Measurements from ENCODE around the gene U2AF1L4. TPM values are rescaled to one million over a fixed set of nuclear protein-coding genes. Genes with fewer than 3 reads are reported as not detected.

Gene U2AF1L4
- total and polyA plus RNA-seq, 2 donors (not counting 3 experiments of a cell fraction or from before 2014, with no cell fraction given): 5.6 to 13.5 TPM

DNA sequence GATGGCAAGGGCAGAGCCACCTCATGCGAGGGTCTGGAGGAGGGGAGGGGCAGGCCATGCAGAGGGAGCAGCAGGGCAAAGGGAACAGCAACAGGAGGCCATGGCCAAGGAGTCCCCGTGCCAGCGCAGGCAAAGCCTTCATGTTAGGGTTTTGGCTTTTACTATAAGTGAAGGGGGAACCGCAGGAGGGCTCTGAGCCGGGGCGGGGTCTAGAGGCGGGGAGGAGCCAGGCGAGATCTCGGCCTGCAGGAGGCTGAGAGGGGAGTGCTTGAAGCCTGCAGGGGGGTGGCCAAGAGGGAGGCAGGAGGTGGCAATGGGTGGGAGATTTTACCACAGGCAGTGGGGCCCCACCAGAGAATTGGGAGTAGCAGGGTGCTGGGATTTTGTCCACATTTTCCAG lies 36.4 kb upstream of the U2AF1L4 start:
- H2AFZ ChIP-seq (ENCODE audit: low read depth, low read length): no peak overlapping the region
- H3K36me3 ChIP-seq (ENCODE audit: control insufficient read depth in 2 of 2, extremely low read depth in 1 of 2, insufficient read depth in 2 of 2, low read length in 2 of 2): peaks cover 0 to 6% of the 10 kb centered on the region in 2 experiments
- no peak overlapping the region for H3K27ac ChIP-seq (ENCODE audit: insufficient read depth, low read depth, low read length)
- FAIRE-seq: no peak
- TF ChIP-seq GATA2 (IDR thresholded peaks at IDR 0.05; ENCODE audit: insufficient read depth, insufficient read length, low read depth, low read length) (no peak), FOS (IDR thresholded peaks at IDR 0.05; ENCODE audit: borderline replicate concordance, insufficient read depth, low read length) (no peak), JUN (IDR thresholded peaks at IDR 0.05; ENCODE audit: borderline replicate concordance, insufficient read depth, insufficient read length, low read depth) (no peak), MYC (IDR thresholded peaks at IDR 0.05; ENCODE audit: low read depth, low read length) (no peak), POLR2A (IDR thresholded peaks at IDR 0.05; ENCODE audit: low read depth, low read length) (no peak), POLR2AphosphoS5 (IDR thresholded peaks at IDR 0.05; ENCODE audit: insufficient read depth, low read depth, low read length) (no peak), EZH2 (IDR thresholded peaks at IDR 0.05; ENCODE audit: borderline replicate concordance, low read depth, low read length, severe bottlenecking) (no peak)
- TF ChIP-seq, protein P1, sequence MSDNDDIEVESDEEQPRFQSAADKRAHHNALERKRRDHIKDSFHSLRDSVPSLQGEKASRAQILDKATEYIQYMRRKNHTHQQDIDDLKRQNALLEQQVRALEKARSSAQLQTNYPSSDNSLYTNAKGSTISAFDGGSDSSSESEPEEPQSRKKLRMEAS (IDR thresholded peaks at IDR 0.05; ENCODE audit: insufficient read depth, insufficient read length): no peak
- TF ChIP-seq, protein P2, sequence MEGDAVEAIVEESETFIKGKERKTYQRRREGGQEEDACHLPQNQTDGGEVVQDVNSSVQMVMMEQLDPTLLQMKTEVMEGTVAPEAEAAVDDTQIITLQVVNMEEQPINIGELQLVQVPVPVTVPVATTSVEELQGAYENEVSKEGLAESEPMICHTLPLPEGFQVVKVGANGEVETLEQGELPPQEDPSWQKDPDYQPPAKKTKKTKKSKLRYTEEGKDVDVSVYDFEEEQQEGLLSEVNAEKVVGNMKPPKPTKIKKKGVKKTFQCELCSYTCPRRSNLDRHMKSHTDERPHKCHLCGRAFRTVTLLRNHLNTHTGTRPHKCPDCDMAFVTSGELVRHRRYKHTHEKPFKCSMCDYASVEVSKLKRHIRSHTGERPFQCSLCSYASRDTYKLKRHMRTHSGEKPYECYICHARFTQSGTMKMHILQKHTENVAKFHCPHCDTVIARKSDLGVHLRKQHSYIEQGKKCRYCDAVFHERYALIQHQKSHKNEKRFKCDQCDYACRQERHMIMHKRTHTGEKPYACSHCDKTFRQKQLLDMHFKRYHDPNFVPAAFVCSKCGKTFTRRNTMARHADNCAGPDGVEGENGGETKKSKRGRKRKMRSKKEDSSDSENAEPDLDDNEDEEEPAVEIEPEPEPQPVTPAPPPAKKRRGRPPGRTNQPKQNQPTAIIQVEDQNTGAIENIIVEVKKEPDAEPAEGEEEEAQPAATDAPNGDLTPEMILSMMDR (IDR thresholded peaks at IDR 0.05; ENCODE audit: extremely low read depth in 1 of 2, insufficient read depth in 1 of 2, low read depth in 1 of 2, low read length in 2 of 2): no peak
- H3K9me3 ChIP-seq (replicated peaks; ENCODE audit: control insufficient read depth, insufficient read depth, low read length): no peaks in the 10 kb centered on the region
- BruUV-seq (replicated peaks): no TSS peak
- no peak overlapping the region for H3K9ac ChIP-seq (replicated peaks; ENCODE audit: extremely low read depth, insufficient read depth, low read length)
- no peaks in the 10 kb centered on the region for H3K9me1 ChIP-seq (replicated peaks; ENCODE audit: control insufficient read depth, extremely low read depth, insufficient read depth, low read length)
- dilution Hi-C loops (cut with MboI; ENCODE audit: extremely low pct_ligation_motif_present, low sequenced_read_pairs) (no loop called here), intact Hi-C loops (cut with micrococcal nuclease) (no loop called here)
- DNase-seq (ENCODE audit: low read depth, low spot score): no peak
- POLR2A ChIA-PET: no interaction called here
- CTCF ChIA-PET: no interaction called here
- H4K20me1 ChIP-seq (replicated peaks; ENCODE audit: control insufficient read depth, extremely low read depth, insufficient read depth, low read length): no peaks in the 10 kb centered on the region
- H3K4me3 ChIP-seq (replicated peaks in 1 of 3; ENCODE audit: insufficient read depth in 1 of 3, low read depth in 1 of 3, low read length in 3 of 3): no peak overlapping the region
- no peaks in the 10 kb centered on the region for H3K4me1 ChIP-seq (ENCODE audit: control insufficient read depth, extremely low read depth, insufficient read depth, low read length)
- H3K27me3 ChIP-seq (ENCODE audit: control insufficient read depth in 2 of 2, insufficient read depth in 2 of 2, low read length in 2 of 2): no peaks in the 10 kb centered on the region
- no peaks in the 10 kb centered on the region for H3K79me2 ChIP-seq (ENCODE audit: control insufficient read depth, insufficient read depth, low read length)
- H3K4me2 ChIP-seq (ENCODE audit: insufficient read depth, low read length): no peak overlapping the region
